DMS114 treated with DMSO at 0.1 percent for 48 hours (cell line): Measurements from ENCODE around the gene POU3F2.

ENCODE experiments used
- DNase-seq: peaks from one replicate; lab custom pipeline; 2025; ENCODE audit not compliant: unreplicated experiment; lab: John Stamatoyannopoulos, UW

Gene POU3F2

DNA sequence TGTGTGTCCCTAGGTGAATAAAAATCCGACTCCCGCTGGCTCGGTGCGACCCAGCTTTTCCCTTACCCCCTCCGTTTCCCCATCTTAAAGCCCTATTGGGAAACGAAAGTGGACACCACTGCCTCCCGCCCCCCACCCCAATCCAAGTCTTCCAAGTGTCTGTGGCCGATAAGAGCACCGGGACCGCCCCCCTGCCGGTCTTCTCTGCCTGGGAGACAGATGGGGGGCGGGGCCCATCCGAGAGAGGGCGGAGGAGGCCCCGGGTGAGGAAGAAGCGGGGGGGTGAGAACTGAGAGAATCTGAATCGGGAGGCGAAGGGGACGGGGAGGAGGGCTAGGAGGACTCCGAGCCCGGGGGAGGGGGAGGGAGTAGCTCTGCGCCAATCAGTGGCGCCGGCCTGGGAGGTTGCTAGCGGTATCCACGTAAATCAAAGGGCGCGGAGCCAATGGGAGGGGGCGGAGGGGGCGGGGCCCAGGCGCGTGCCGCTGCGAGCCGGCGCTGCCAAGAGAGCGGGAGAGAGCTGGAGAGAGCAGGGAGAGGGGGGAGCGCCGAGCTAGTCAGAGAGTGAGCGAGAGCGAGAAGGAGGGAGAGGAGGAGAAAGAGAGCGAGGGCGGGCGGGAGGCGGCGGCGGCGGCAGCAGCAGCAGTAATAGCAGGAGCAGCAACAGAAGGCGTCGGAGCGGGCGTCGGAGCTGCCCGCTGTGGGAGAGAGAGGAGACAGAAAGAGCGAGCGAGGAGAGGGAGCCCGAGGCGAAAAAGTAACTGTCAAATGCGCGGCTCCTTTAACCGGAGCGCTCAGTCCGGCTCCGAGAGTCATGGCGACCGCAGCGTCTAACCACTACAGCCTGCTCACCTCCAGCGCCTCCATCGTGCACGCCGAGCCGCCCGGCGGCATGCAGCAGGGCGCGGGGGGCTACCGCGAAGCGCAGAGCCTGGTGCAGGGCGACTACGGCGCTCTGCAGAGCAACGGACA lies at the start of gene POU3F2:
TSS of gene POU3F2 (plus strand) at position 515 of the 972 bp plus-strand sequence. CDS start at position 815, 300 bp downstream.
- peak; percentile 70 for DNase-seq

DNA sequence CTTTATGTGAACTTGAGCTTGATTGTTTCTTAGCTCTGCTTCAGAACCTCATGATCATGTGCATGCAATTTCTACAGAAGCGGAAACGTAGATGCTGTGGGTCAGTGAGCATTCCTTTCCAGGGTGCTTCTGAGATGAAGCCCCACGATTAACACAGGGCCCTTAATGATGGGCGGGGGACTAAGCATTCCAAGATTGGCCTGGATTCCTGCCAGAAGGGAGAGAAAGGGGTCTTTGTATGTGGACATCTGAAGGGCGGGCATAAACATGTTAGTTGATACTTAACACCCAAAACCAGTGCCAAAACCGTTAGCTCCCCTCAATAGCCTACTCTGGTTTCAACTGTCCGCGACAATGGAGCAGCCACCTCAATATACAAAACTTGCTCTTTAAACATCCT lies 46.9 kb upstream of the POU3F2 start:
- no peak for DNase-seq

DNA sequence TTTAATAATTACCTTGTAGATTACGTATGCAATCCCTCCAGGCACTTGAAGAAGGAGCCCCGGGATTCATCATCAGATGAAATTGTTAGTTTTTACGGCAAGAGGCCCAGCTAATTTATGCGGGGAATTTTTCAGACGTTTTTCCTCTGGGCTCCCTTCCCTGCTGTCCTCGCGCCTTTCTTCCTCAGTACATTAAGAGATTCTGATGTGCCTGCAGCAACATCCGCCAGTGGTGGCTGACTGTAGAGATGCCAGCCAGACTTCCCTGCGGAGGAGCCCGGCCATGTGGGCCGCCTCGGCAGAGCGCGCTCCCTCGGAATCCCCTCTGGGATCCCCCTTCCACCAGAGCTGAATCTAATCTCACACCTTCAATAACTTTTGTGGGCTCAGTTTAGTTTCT lies 46.4 kb upstream of the POU3F2 start:
- DNase-seq = no peak

DNA sequence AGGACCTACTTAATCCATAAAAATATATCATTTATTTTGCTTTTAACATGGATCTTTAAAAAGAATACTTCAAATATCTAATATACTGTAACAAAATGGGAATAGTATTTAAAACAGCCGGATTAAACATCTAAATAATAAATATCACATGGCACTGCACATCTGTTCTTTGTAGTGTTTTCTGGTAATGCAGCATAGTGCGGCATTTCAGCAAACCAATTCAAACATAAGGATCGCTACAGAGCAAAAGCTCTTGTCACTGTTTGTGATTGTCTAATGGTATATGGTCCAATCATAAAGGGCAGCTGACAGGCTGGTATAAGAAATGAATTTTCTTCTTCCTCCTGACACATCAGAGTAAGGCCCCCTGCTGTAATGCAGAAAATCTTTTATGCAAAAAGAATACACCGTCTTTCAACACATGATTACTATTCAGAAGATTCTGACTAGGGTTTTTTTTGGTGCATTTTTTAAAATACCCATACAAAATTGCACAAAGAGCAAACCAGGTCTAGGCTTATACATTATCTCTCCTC lies 40.0 kb upstream of the POU3F2 start:
- no peak for DNase-seq

DNA sequence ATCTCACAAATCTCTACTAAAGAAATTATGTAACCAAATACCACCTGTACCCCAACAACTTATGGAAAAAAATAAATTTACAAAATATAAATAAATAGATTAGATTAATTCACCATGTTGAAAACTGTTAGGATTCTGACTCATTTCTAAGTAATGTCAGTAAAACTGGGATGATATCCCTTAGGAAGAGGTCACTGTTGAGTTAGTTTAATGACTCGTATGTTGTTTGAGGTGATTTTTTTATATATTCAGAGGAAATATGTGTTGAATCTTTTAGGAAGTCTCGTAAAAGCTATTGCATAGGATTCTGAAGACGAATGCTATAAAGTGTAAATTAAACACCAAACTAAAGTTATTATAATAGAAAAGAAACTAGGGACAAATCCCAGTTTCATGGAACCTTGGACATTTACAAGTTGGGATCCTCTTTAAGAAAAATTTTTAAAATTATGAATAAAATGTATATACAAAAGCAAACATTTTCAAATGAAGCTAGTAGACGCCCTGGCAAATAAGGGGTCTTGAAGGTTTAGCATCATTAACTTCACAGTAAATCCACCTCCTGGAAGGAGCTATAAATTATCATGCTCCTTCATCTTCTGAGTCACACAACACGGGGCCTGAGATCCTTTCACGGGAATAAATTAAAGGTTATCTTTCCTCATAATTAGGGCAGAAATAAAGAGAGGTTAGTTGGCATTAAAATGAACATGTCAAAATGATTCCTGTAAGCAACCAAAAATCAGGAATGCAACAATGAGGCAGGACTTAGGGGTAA lies 37.0 kb upstream of the POU3F2 start:
- no peak for DNase-seq

DNA sequence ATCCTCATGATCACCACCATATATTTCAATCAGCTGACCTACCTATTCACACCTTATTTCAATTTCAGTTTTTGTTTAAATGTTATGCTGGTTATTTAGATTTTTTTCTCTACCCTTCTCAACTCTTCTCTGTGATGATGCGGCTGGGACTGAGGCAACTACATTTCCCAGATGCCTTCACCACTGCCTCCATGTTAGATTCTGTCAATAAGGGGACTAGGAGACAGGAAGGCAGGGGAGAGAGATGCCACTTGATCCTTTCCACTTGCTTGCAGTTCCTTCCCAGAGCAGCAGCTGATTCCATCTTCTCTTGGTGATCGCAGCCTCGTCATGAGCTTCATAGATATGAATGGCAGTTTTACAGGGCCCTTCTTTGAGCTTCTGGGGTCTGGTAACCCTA lies 33.5 kb upstream of the POU3F2 start:
- no peak for DNase-seq

DNA sequence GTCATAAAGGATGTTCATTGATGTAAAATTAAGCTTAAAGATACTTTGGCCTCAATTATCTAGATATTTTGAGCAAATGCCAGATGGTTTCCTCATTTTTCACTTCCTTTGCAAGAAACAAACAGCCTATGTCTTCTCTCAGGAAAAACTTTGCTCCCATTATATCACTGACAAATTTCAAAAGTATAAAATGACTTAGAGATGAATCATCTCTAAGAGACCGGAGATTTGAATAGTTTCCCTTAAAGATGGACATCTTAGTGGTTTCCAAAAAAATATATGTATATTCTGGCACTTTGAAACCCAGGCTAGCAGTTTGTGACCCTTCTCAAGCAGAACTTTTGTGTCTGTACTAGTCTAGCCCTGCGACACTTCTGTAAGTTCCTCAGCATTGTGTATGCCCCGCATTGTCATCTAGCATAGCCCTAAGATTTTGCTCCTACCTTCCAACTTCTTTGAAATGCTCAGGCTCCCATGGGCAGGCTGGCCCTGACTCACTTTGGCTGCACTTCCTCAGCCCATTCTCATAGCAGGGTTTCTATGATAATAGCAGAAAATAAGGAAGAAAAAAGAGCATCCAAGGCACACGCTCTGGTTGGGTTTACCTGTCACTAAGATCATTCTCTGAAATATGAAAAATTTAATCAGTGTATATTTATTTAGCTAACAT lies 25.7 kb upstream of the POU3F2 start:
- DNase-seq = no peak

DNA sequence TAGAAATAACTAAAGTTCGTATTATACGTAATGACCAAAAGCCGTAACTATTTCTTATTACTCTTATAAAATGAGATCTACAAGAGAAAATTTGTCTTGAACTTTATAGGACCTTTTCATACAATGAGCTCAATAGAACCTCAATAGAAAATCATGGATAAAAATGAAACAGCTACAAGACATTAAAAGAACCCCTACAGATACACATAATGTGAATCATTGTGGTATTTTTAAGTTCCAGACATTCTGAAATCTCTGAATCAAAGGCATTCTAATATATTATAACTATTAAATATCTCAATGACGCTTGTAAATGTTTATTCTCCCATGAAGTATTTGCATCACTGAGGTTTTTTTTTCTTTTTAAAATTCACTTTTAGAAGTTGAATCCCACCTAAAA lies 22.2 kb upstream of the POU3F2 start:
- DNase-seq = no peak

DNA sequence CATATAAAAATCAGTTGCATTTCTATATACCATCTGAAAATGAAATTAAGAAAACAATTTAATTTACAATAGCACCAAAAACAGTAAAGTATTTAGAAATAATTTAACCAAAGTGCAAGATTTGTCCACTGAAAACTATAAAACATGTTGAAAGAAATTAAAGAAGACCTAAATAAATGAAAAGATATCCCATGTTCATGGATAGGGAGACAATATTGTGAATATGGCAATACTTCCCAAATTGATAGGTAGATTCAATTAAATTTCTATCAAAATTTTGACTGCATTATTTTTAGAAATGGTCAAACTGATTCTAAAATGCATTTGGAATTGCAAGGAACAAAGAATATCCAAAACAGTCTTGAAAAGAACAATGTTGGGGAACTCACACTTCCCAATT lies 17.6 kb upstream of the POU3F2 start:
- DNase-seq = no peak

DNA sequence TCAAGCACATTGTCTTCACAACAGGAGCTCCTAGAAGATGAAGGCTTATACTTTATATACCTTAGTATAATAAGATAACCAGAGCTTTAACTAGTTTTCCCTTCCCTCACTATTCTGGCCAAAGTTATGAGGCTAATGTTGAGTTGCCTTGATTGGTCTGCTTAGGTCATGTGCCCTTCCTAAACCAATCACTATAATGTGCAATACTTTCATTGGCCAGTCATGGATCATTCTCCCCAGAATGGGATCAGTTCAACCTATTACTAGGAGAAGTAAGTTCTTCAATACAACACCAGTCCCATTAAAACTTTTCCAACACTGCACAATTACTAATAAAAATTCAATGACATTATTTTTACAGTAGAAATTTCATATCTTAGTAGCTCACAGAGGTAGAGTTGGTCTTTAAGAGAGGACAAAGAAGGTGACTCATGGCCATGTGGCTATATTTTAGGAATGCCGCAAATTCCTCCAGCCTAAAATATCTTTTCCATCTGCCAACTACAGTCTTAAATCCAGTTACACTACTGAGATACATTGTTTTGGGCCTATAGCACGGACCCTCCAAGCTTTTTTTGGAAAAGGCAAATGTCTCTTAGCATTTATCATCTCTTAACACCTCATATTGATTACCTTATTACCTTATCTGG lies 12.5 kb upstream of the POU3F2 start:
- no peak for DNase-seq

DNA sequence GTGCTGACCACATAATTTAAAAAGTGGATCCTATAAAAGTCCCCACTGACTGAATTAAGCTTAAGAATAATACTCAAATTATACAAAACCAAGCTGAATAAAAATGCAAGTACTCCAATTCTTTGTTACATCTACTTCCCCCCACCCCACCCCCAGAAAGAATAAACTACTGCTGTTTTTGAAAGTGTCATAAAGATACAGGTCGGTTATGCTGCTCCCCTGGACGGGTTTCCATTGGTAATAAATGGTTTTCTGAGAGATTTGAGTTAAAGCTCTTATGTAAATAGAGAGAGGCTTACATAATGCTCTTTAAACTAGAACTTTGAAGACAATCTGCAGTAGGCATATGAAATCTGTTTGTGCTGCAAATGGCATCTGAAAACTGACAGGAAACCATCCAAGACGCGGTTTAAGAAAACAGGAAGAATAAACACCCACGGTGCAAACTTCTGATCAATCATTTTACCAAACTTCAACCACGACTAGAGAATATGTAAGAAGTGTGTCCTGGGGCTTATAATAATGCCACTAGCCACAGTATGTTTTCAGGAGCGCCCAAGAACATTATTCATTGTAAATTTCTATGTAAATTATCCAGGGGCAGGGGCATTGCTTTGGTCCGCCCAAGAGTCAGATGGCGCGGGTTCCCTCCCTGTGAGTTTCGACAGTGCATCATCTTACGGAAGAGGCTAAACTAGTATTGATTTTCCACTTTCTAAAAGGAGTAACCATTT lies 10.8 kb upstream of the POU3F2 start:
- no peak for DNase-seq

DNA sequence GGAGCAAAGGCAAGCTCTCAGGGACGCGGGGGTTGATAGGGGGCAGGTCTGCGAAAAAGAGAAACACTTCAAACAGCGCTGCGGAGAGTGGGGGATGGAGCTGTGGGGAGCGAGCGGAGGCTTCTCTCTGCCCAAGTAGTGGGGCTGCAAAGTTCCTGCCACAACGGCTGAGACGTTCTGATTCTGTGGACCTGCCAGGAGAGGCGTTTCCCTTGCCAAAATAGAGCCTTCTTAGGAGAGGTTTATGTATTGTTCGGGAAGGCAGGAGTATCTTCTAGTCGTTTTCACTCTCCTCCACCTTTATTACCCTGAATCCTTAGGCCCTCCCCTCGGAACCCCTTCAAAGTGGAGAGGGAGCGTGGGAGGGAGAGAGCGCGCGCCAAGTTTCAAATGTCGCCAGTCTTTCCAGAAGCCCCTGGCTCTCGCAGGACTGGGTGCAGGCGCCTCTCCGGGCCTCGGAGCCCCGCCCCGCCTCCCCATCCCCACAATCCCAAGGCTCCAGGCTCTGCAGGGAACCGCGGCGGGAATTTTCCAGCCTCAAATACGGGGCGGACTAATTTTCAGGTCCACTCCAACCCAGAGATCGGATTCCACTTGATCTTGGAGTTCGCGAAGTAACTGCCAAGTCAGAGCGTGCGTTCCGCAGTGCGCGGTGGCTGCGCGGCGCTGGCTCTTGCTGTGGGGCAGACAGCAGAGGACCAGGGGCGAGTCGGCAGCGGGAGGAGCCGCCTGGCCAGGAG lies 10.0 kb upstream of the POU3F2 start:
- DNase-seq = no peak

DNA sequence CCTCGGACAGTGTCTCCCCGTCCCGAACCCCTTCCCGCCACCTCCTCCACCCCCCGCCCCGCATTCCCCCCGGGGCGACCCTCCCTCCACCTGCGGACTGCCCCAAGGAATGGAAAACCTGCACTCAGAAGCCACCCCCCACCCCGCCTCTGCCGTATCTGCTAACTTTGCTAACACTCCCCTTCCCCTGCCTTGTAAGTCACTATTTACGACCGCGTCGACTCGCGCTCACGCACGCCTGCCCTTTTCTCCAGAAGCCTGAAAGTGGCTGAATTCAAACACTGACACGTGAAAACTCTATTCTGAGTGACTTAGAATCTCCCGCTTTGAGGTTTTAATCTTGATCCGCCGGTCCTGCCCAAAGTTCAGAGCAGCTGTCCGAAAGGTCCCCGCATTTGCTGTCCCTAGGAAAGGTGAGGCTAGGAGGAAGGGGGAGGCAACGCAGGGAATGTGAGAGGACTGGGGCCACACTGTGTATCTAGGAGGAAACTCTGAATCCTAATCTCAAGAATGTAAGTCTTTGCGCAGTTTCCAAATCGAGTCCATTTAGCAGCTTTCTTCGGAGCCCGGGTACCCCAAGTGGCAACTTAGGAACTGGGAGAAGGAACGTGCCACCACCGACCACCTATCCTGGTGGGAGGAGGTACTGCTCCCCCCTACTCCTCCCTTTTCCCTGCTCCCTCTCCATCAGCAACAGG lies 9.3 kb upstream of the POU3F2 start:
- DNase-seq = no peak

DNA sequence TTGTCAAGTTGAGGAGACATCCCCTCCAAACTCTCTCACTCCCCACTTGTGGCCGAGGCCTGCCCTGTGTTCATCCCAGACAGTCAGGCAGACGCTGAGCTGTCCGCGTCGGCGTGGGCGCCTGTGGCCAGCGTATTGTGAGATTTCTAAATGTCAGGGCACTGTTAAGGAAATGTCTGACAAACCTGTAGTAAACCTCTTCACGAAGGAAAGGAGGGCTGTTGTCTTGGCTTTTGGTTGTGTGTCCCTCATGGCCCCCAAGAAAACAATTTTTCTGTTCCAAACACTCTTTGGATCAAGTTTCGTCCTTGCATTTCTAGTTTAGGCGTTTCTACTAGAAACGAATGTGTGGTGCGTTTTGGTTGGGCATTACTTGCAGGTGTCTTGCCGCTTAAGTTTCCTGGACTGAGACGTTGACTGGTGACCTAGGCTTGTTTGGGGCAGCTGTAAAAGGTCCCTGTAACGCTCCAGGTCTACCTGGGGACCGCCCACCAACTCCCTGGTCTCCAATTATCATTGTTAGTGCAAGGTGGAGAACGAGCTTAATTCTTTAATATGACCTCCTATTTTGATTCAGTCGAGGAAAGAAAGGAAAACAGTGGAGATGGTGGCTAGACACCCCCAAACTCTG lies 8.7 kb upstream of the POU3F2 start:
- DNase-seq = no peak

DNA sequence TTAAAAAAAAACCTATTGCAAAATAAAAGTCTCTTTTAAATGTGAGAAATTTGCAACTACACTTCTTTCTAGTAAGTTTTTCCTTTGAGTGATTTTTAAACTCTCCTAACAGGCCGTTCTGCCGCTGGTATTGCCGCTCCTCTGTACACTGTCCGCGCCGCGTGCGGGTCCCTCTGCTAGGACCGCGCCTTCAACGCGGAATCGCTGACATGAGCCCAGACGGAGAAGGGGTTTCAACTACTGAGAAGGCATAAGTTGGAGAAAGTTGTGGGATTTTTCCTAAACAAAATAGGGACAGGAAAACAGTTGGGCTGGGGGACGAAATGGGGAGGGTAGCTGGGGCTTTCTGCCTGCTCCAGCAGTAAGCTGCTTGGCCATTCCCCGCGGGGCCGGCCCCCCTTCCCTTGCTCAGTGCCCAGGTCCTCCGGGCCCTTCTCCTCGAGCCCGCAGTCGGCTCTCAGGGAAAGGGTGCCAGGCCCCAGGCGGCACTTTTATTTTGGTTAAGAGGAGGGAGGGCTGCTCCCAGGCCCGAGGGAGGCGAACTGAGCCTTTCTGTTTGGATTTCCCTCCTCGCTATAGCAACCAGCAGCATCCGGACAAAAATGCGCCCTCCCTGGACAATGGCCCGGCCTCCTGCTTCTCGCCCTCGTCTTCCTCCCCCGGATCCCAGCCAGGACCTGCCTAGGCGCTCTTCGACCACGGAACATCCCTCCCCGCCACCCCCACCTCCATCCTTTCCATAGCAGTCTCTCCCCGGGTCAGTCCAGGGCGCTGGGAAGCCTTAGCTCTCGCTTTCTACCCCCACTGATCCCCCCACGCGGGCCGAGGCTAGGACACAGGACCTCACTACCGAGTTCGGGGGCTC lies 6.8 kb upstream of the POU3F2 start:
- no peak for DNase-seq

DNA sequence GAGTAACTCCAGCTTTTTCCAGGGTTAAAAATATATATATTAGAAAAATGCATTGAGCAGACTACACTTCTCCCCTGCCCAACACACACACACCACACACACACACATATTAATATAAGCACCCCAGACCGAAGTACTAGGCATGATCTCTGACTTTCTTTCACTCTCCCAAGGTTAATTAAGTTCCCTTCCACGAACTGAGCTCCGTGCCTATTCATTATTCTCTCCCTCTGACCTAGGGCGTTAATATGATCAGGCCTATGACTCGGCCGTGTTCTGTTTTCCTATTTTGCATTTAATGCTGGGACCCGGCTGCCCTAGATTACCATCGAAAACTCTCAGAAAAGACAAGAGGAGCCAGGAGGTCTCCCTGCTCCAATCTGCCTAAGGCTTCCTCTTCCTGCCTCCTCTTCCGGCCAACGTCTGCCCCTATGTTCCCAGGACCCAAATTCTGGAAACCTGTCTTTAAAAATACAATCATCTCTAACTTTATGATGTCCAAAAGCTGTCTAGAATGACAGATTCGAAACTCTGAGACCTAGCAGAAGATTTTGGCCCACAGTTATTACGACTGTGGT lies 6.1 kb upstream of the POU3F2 start:
- no peak for DNase-seq

DNA sequence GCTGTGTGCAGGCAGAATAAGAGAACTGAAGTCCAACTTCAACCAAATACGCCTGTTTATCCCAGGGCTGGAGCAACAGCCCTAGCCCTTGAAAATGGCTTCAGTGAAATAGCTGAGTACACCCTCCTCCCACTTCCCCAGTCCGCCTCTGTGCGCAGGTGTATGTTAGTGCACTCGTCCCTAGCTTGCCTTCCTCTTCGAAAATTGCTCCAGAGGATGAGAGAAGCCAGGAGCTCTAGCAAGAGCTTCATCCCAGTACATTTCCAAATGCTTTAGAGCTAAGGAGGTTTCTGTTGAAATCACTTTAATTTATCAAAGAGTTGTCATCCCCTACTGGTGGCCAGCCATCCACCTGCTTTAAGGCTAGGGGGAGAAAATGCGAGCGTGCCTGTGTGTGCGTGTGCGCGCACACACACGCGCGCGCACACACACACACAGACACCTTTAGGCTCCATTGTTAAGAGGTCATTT lies 5.4 kb upstream of the POU3F2 start:
- no peak for DNase-seq
